HG03457 (cell line): Measurements from ENCODE around the gene LOXL3.

Experiments
- ATAC-seq: cut with Tn5 transposase; IDR thresholded peaks from one replicate; pipeline ENCODE4 v1.9.1; 2021; ENCODE audit warnings: moderate number of reproducible peaks; ENCODE audit not compliant: unreplicated experiment

LOXL3 gene

DNA sequence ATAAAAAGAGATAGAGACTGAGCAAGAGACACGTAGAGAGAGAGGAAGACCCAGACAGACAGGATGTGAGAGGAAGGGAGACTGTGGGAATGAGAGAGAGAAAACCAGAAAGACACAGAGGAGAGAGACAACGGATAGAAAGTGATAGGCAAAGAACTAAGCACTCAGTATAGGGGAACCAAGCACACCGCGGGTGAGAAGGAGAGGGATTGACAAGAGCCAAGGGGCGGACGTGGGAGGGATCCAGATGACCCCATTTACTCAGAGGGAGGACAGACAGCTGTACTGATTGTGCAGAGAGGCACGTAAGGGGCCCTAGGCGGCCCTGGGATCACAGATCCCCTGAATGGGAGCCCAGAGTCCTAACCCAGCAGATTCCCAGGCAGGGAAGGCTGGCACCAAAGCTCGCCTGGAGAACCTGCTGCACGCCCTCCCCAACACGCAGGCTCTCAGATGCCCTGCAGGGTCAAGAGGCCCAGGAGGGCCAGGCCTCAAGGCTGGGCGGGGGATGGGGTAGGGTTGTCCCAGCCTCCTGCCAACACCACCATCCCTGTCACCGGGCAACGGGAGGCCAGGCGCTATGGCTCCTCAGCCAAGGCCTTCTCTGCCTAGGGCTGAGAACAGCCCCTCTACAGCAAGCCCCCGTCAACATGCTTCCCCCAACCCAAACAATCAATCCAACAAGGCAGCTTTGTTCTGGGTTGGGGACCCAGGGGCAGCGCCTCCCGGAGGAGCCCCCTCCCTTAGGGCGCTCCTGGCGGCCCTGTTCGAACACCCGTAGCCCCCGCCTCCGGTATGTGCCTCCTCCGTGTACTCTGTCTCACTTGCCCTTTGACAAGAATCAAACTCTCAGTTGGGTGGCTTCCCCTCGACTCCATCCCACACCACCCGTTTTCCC, 579 bp downstream of the LOXL3 start:
- no peak for ATAC-seq

DNA sequence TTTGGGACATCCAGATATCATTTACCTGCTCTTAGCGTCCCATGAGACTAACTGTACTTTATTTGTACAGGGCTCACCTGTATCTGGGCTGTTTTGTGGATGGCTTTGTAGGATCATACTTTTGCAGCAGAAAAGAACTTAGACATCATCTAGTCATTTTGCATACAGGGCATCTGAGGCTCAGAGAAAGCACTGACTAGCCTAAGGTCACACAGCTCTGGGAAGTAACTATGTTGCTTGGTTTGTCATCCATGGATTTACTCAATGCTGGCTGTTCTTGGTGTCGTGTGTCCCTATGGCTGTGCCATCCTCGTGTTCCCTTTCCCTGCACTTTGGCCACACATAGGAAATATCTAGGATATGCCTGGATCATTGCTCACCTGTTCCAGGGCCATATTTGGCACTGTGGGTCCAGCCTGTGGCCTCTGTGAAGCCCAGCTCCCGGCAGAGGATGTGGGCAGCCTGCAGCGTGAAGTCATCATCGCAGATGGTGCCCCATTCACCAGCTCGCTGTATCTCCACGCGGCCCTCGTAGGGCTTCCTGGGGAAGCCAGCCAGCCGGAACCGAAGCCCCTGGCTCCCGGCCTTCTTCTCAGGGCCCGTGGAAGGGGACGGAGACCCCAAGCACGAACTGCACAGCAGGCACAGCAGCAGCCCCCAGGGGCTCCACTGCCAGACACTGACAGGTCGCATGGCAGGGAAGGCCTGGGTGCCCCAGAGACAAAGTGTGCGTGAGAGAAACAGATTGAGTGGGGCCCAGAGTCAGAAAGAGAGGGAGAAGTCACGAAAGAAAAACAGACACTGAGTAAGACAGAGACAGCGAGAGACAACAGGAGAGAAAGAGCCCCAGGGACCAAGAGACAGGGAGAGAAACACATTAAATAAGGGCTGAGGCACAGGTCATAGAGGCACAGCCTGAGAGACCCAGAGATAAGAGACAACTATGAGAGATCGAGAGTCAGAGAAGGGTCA, 1.5 kb downstream of the LOXL3 start:
- no peak for ATAC-seq

DNA sequence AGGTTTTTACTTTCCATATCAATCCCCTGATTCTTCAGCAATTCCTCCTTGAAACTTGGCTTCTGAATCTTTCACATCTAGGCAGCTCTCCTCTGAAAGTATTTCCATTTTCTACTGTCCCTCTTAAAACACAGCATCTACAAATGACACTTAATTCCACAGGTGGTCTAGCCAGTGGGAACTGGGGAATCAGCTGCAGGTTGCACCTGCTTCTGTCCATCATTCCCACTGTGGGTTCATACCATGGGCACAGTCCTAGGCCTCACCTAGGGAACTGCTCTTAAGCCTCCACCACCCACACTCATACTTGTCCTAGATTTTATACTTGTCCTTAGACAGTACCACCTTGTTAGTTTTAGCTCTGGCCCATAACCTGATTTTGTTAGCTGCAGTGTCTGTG, 2.2 kb downstream of the LOXL3 start:
- ATAC-seq = no peak

DNA sequence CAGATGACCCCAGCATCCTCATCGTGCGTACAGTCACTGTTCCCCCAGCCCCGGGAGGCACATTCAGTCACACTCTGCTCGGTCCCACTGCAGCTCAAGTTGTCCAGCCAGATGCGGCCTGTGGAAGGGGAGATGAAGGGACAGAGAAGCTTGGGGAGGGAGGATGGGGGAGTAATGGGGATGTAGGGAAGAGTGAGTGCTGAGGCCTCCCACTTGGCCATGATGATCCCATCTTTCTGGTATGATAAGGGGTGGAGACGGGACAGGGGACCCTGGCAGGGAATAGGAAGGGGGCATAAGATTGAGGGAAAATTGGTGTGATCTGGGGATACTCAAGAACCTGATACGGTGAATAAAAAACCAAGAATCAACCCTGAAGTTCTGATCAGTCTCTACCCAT, 3.5 kb downstream of the LOXL3 start:
- ATAC-seq = no peak

DNA sequence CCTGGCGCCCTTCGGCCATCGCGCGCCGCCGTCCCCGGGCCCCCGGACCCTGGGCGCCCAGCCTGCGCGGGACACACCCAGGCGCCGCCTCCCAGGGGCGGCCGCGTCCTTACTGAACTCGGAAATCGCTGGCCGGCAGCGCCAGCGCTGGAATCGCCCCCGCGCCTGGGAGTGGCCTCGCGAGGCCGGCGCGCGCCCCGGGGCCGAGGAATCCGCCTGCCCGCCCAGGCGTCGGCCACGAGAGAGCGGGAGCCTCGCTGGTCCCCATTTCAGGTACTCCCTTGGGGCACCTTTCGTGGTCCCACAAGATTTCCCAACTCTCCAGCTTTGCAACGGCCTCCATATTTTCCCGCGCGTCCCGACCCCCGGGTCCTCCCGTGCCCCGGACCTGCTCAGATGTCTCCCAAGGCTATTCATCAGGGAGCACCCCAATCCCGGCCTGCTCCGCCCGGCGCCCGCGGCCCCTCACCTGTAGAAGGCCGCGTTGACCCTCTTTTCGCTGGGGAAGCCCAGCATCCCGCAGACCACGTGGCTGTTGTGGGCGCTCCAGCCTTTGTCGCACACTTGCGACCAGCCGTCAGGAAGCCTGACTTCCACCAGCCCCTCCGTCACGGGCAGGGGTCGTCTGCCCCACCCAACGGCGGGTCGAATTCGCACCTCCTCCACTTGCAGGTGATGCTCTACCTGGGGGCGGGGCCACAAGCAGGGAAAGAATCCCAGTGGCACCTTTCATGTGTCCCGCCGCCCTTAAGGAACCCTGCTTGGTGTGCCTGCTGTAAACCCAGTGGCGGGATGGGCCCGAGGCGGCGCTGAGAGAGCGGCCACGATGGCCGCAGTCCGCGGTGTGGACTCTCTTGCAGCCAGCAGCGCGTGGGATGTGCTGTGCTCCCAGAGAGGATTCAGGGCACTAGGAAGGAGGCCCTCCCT, 4.6 kb downstream of the LOXL3 start:
- no peak for ATAC-seq

DNA sequence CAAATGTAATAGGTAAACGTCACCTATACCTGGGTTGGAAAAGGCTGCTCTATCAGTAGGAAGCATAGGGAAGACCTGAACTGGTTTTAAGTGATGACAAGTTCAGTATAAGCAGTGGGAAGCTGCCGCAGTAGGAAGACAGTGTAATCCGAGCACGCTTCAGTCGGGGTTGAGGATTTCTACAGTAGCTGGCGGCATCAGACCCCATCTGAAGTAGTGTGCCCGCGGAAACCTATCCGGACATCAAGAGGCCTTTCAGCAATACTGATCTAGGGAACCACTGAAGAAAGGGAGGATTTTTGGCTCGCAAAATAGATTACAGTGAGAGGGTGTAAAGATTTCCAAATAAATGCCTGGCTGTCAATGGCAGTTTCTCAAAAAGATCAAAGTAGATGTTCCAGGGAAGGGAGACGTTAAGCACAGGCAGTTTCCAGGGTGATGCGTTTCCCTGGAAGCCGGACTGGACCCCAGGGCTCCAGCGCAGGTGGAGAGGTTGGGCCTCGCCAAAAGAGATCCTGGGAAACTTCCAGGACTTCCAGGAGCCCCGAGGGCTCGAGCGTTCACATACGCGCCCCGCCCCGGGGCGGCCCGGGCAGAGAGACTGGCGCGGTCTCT, 5.3 kb downstream of the LOXL3 start:
- ATAC-seq = no peak

DNA sequence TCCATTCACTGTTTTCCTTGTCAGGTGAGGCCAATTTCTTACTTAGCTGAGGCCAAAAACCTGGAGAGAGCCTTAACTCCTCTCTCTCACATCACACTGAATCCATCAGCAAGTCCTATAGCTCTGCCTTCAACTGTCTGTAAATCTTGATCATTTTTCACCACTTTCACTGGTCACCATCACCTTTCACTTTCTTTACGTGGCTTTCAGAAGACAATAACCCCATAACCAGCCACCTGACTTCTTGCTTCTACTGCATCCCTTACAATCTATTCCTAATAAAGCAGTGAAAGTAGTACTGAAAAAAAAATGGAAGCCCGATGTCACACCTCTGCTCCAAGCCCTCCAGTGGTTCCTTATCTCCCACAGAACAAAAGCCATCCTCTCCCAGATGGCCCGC, 7.7 kb downstream of the LOXL3 start:
- ATAC-seq = no peak

DNA sequence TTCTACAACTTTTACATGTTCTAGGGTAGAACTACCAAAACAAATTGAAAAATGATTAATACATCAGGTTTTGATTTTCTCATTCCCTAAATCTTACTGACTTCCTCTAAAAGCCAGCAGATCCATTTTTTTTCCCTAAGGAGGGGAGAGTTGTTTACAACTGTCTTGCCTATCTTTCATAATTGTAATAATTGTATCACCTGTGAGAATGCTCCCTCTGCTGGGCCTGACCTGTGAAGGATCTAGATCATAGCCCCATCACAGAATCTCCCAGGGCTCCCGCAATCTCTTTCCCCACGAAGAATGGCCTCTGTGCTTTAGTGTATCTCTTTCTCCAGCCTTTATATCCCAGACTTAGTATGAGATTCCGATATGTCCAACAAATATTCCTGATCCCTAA, 9.1 kb downstream of the LOXL3 start:
- ATAC-seq = no peak

DNA sequence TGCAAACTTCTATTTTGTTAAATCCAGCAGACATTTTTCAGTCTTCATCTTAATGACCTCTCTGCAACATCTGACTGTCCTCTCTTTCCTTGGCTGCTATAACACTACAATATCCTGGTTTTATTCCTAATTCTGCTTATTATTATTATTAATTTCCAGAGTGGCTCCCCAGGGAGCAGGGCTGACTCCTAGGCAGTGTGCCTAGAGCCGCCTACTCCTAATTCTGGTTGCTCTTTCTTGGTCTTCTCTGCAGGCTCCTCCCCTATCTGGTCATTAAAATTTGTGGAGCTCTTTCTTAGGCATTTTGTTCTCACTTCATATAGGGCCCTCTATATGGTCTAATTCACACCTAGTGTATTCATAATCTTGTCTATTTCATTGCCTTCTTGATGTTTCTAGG, 10.8 kb downstream of the LOXL3 start:
- ATAC-seq = no peak

DNA sequence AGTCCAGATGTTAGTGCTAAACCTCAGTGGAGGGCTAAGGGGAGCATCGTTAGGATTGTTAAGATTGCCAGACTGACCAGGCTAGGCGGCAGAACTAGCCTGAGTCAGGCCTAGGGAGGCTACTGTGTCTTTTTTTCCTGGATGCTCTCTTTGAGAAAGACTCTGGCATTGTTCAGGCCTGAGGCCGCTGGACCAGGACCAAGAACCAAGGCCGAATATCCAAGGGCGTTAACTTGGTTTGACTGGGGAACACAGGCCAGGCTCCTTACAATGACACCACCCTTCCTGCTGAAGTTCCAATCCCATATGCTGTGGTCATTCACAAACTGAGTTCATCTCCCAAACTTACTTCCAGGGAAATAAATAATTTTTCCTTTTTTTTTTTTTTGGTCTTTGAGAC, 13.5 kb downstream of the LOXL3 start:
- ATAC-seq = no peak

DNA sequence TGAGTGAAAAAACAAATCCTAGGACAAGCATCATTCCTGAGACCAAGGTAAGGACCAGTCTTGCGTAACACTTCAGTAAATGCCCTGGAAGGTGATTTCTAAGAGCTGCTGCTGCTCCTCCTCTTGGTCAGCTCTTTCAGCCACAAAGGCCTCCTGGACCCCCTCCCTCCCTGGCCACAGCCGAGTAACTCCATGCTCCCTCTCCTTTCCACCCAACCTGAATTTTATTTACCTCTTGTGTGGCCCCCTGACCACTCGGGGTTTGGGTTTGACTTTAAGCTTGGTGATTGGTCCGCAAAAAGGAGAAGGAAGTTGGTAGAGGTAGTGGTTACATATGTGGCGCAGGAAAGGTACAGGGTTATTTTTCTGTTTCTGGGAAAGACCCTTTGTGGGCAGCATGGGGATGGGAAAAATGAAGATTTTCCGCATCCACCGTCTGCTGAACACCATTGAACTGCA, 14.8 kb downstream of the LOXL3 start:
- no peak for ATAC-seq

DNA sequence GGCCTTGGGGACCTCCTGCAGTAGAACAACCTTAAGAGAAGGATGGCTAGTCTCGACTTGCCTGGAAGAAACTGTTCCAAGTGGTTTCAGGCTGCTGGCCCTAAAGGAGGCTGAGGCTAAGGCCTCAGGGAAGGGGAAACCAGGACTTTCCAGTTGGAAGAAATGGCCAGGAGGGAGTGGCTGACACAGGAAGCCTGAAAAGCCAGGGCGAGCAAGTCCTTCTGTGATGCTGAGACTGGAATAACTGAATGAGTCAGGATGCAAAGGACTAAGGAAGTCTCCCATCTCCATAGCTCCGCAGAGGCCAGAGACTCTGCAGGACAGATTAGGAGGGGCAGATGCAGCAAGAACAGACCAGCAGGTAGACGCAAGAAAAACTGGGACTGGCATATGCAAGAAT, 16.6 kb downstream of the LOXL3 start:
- ATAC-seq = no peak

DNA sequence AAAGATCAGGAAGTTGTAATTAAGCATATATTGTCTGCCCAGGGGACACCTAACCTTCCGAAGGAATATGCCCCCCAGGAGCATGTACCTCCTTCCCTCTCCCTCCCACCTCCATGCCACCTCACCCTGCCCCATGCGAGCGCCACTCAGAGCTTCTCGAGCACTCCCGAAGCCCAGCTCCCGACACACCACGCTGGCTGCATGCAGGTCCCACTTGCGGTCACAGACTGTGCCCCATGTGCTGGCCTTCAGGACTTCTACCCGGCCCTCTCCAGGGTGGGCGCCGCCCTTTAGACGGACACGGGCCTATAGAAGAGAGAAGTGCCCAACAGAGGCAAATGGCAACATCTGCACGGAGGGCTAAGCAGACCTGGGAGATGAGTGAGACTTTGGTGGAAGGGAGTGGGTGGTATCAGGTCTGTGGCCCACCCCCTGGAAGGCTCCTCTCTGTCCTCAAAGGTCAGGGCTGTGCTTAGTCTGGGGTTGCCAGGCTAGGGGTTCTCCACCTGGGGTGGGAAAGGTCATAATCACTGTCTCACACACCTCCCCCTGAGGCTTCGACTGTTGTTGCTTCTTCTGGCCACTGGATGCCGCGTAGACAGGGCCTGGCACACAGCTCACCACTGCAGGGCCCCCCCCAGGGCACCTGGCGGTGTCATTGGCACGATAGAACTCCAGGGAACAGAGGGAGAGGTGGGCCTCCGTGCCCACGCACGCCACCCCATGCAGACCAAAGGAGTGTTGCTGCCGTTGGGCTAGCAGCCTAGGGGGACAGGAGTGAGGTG, 17.4 kb downstream of the LOXL3 start:
- ATAC-seq = no peak

DNA sequence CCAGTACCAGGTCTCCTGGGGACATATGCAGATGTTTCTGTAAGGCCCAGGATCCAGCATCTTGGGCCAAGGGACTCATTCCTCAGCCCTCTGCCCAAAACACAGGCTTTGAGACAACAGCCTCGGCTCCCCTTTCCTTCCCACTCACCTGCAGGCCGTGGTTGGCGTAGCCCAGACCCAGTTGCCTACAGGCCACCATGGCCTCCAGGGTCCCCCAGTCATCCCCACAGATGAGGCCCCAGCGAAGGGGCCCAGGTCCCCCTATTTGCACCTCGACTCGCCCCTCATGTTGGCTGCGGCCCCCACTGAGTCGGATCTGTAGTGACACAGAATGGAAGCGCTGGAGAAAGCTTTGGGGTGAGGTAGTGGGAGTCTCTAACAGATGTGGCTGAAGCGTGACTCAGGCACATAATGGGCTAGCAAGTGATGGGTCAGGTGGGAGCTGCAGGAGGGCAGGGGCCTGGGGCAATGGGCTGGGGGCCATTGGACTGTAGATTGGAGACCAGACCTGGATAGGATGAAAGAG, 18.2 kb downstream of the LOXL3 start:
- ATAC-seq = no peak

DNA sequence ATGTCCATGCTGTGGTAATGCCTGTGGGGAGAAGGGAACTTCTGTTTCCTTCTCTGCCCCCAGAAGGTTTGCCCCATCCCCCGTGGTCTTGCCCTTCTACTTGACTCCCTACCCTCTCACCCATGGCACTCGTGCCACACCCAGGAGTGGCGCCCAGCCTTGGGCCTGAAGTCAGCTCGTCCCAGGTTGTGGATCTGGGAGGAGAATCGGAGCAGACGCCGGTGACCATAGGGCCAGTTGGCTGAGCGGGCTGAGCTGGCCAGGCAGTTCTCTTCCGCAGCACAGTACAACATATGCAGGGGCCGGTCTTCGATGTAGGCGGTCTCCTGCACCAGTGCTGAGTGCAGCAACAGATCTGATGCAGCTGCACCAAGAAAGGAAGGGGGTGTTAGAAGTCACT, 19.3 kb downstream of the LOXL3 start:
- no peak for ATAC-seq

DNA sequence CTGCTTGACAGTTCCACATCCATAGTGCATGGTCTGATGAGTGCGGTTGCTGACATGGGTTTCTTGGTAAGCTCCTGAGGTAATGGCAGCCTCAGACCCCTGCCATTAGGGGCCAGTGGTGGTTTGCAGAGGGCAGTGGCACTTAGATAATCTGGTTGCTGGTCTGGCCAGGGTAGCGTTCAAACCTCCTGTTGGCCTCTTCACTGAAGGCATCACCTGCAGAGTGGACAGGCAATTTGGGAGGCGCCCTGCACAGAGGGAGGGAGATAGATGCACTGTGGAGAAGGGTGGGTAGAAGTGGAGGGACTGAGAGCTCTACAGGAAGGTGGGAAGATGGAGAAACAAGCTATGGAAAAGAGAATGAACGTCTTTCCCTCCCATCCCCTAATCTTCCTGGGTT, 20.3 kb downstream of the LOXL3 start:
- no peak for ATAC-seq

DNA sequence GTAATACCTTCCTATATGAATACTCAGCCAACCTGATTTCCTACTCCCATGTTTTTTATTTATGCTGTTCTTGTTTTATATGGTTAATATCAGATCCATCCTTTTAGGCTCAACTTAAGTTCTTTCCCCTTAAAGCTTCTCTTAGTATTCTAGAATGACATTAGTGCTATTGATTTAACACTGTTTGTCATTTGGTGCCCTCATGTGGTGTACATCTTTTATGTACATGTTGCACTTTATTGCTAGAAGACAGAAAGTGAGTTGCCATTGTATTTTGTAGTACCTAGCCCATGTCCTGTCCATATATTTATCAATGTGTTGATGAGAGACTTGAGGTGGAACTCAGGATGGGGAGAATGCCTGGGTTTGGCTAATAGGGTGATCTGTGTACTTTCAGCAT, 21.5 kb downstream of the LOXL3 start:
- no peak for ATAC-seq

DNA sequence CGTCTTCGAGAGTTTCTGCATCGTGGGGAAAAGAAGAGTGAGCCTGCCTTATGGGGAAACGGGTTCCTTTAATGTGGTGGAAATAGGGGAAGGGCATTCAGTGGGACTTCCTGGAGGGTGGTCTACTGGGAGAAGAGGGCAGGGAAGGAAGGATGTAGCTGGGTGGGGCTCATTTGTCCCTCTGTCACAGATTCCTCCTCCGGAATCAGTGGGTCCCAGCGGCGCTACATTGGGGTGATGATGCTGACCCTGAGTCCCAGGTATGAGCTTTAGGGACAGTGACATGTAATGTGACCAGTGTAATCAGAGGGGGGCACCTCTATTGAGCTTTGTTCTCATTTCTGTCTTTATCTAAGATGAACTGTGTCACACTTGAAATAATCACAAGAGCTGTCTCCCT, 22.1 kb downstream of the LOXL3 start:
- ATAC-seq = no peak
